Natural killer cell (primary cell): ENCODE results near the gene CDH6. TPM values are rescaled to one million over a fixed set of nuclear protein-coding genes. Genes with fewer than 3 reads are reported as not detected.

ENCODE experiments used
- ATAC-seq, 3 donors: fragments of 150-1000 bp in 2 of 3; fragments of 200-7000 bp in 1 of 3; cut with Tn5 transposase; 1 replicate in 1 of 3; 2 replicates in 2 of 3; pipeline ENCODE4 v1.10.0; 2021; ENCODE audit warnings: mild to moderate bottlenecking in 2 of 3, moderate library complexity in 2 of 3
- DNase-seq, 2 donors: peaks; one replicate each; pipeline versions ENCODE4 v3.0.0 to v3.0.0-alpha.2; 2013 to 2021; ENCODE audit warnings: mixed read lengths in 1 of 2
- H3K27ac ChIP-seq: one replicate; pipeline ENCODE4 v1.5.1; 2013; ENCODE audit warnings: mild to moderate bottlenecking, low read length
- H3K27me3 ChIP-seq: one replicate; pipeline ENCODE4 v1.6.1; 2013; ENCODE audit warnings: low read length; ENCODE audit not compliant: control insufficient read depth, insufficient read depth
- H3K36me3 ChIP-seq: one replicate; pipeline ENCODE4 v1.6.1; 2013; ENCODE audit warnings: low read length; ENCODE audit not compliant: control insufficient read depth, insufficient read depth
- H3K4me1 ChIP-seq: one replicate; pipeline ENCODE4 v1.6.1; 2013; ENCODE audit warnings: low read length; ENCODE audit not compliant: control insufficient read depth, insufficient read depth
- H3K4me3 ChIP-seq: one replicate; pipeline ENCODE4 v1.5.1; 2013; ENCODE audit warnings: low read length
- H3K9me3 ChIP-seq: one replicate; pipeline ENCODE4 v1.6.1; 2013; ENCODE audit warnings: low read length; ENCODE audit not compliant: control insufficient read depth, insufficient read depth
- H3K27ac Mint-ChIP-seq, 2 donors: one replicate each; pipeline ENCODE4 v1.8.0; 2022; ENCODE audit warnings: mild to moderate bottlenecking in 2 of 2, mixed read lengths in 2 of 2, moderate library complexity in 1 of 2
- H3K27me3 Mint-ChIP-seq, 2 donors: one replicate each; pipeline ENCODE4 v1.8.0; 2022; ENCODE audit warnings: low read depth in 2 of 2, mixed read lengths in 2 of 2
- H3K36me3 Mint-ChIP-seq: one replicate; pipeline ENCODE4 v1.8.0; 2022; ENCODE audit warnings: mixed read lengths
- H3K4me1 Mint-ChIP-seq, 2 donors: one replicate each; pipeline ENCODE4 v1.8.0; 2022; ENCODE audit warnings: mixed read lengths in 2 of 2
- H3K4me3 Mint-ChIP-seq: one replicate; pipeline ENCODE4 v1.8.0; 2022; ENCODE audit warnings: mild to moderate bottlenecking, moderate library complexity, mixed read lengths
- H3K9me3 Mint-ChIP-seq, 2 donors: one replicate each; pipeline ENCODE4 v1.8.0; 2022; ENCODE audit warnings: mixed read lengths in 2 of 2
- WGBS: methylation state at CpG from one replicate; pipeline ENCODE4 v1.1.7; 2013; ENCODE audit warnings: missing lambda C conversion rate; ENCODE audit not compliant: insufficient coverage; 5-methylcytosine and 5-hydroxymethylcytosine counted together
- intact Hi-C: fragments of 100-400 bp; cut with micrococcal nuclease; formaldehyde crosslinking; loops from one replicate; pipeline ENCODE4 v1.14.2; 2022
- total RNA-seq, 4 donors: library from RNA; stranded (reverse); fragments of 120-200 nt in 1 of 4; gene quantifications; one replicate each; pipeline versions ENCODE4 v1.2.3 to v1.2.4, GENCODE V29; 2013 to 2022
- TF ChIP-seq, protein P1 (sequence below): fragments of 200-600 bp; IDR thresholded peaks from one replicate; pipeline ENCODE4 v1.8.0; 2022; ENCODE audit warnings: antibody characterized with exemption

CDH6 gene
- total RNA-seq, 3 donors from 2014 or later (not counting 1 experiment from before 2014, with no cell fraction given): not detected

- no peak overlapping the region for H3K4me3 Mint-ChIP-seq
- H3K27ac Mint-ChIP-seq: no peak overlapping the region
- peaks cover 0 to 4% of the 10 kb centered on the region in 2 donors for H3K9me3 Mint-ChIP-seq
- 80% methylated on average over 6 of the region's 8 CpGs for WGBS
- no peak overlapping the region for H3K27ac ChIP-seq
- TF ChIP-seq, protein P1, sequence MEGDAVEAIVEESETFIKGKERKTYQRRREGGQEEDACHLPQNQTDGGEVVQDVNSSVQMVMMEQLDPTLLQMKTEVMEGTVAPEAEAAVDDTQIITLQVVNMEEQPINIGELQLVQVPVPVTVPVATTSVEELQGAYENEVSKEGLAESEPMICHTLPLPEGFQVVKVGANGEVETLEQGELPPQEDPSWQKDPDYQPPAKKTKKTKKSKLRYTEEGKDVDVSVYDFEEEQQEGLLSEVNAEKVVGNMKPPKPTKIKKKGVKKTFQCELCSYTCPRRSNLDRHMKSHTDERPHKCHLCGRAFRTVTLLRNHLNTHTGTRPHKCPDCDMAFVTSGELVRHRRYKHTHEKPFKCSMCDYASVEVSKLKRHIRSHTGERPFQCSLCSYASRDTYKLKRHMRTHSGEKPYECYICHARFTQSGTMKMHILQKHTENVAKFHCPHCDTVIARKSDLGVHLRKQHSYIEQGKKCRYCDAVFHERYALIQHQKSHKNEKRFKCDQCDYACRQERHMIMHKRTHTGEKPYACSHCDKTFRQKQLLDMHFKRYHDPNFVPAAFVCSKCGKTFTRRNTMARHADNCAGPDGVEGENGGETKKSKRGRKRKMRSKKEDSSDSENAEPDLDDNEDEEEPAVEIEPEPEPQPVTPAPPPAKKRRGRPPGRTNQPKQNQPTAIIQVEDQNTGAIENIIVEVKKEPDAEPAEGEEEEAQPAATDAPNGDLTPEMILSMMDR: no peak
- H3K4me1 ChIP-seq: no peaks in the 10 kb centered on the region
- no peak for DNase-seq
- H3K27me3 ChIP-seq: no peaks in the 10 kb centered on the region
- intact Hi-C loops: no loop called here
- H3K4me1 Mint-ChIP-seq: no peaks in the 10 kb centered on the region
- no peaks in the 10 kb centered on the region for H3K36me3 Mint-ChIP-seq
- no peaks in the 10 kb centered on the region for H3K36me3 ChIP-seq
- ATAC-seq: no peak
- no peak overlapping the region for H3K4me3 ChIP-seq
- no peaks in the 10 kb centered on the region for H3K9me3 ChIP-seq
- H3K27me3 Mint-ChIP-seq: peaks cover 0 to 3% of the 10 kb centered on the region in 2 donors
These were observed 80.3 kb downstream of the CDH6 start for GRCh38 chr5:31273631-31274378.

- H3K4me3 Mint-ChIP-seq: no peak overlapping the region
- no peaks in the 10 kb centered on the region for H3K36me3 Mint-ChIP-seq
- H3K4me1 ChIP-seq: no peaks in the 10 kb centered on the region
- no peak overlapping the region for H3K27ac Mint-ChIP-seq
- TF ChIP-seq, protein P1: no peak
- H3K4me3 ChIP-seq: no peak overlapping the region
- no peak overlapping the region for H3K27ac ChIP-seq
- intact Hi-C loops: no loop called here
- WGBS: 93% methylated on average over 4 of the region's 4 CpGs
- no peaks in the 10 kb centered on the region for H3K36me3 ChIP-seq
- DNase-seq (no peak), ATAC-seq (no peak)
- no peaks in the 10 kb centered on the region for H3K4me1 Mint-ChIP-seq
- H3K9me3 Mint-ChIP-seq: peaks cover 0 to 5% of the 10 kb centered on the region in 2 donors
- no peaks in the 10 kb centered on the region for H3K27me3 Mint-ChIP-seq
- no peaks in the 10 kb centered on the region for H3K9me3 ChIP-seq
- H3K27me3 ChIP-seq: no peaks in the 10 kb centered on the region
These were observed 86.7 kb downstream of the CDH6 start for GRCh38 chr5:31280210-31280609.

DNA sequence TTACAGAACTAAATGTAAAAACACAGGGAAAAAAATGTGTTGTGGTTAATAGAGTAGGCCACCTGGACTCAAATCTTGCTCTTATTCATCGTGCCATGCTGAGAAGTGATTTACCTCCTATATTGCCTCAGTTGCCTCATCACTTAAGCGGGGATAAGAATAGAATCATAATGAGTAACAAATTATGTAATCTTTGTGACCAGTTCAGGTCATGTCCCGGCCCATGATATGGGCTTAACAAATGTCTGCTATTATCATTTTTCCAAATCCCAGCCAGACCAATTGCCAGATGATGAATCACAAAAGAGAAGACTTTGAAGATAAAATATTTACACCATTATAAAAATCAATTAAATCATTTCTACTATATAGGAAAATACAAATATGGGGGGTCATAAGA lies 89.8 kb downstream of the CDH6 start:
- no peak for DNase-seq
- H3K9me3 Mint-ChIP-seq: peaks cover 0 to 9% of the 10 kb centered on the region in 2 donors
- H3K4me3 Mint-ChIP-seq: no peak overlapping the region
- Histone ChIP-seq H3K4me3 (no peak overlapping the region), H3K9me3 (no peaks in the 10 kb centered on the region), H3K4me1 (no peaks in the 10 kb centered on the region), H3K27me3 (no peaks in the 10 kb centered on the region), H3K36me3 (no peaks in the 10 kb centered on the region), H3K27ac (no peak overlapping the region)
- WGBS: 90% methylated on average over 2 of the region's 3 CpGs
- H3K27ac Mint-ChIP-seq: no peak overlapping the region
- no peaks in the 10 kb centered on the region for H3K4me1 Mint-ChIP-seq
- ATAC-seq: no peak
- intact Hi-C loops: no loop called here
- TF ChIP-seq, protein P1: no peak
- H3K27me3 Mint-ChIP-seq: no peaks in the 10 kb centered on the region
- H3K36me3 Mint-ChIP-seq: no peaks in the 10 kb centered on the region

DNA sequence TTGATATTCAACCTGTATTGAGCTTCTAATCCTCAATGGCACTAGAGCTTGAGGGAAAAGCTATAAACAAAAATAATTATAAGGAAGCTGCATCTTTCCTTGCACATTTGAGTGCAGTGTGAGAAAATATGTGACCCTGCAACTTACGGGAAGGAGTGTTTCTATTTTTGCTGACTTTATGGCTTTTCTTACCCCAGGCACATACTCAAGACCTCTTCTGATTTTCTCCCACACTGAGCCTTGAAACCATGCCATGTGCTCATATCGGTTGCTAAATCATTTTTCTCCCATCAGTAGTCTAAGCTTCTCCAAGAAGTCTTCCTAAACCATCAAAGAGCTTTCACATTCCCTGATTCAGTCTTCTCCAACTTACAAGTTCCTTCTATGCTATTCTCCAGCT lies 91.5 kb downstream of the CDH6 start:
- Mint-ChIP-seq H3K27me3 (no peaks in the 10 kb centered on the region), H3K36me3 (no peaks in the 10 kb centered on the region), H3K4me3 (no peak overlapping the region), H3K4me1 (no peaks in the 10 kb centered on the region), H3K27ac (no peak overlapping the region), H3K9me3 (peaks cover 0 to 9% of the 10 kb centered on the region in 2 donors)
- 93% methylated on average over 2 of the region's 2 CpGs for WGBS
- no peaks in the 10 kb centered on the region for H3K9me3 ChIP-seq
- no peaks in the 10 kb centered on the region for H3K27me3 ChIP-seq
- H3K4me1 ChIP-seq: no peaks in the 10 kb centered on the region
- no peaks in the 10 kb centered on the region for H3K36me3 ChIP-seq
- ATAC-seq (no peak), DNase-seq (no peak)
- intact Hi-C loops: no loop called here
- H3K27ac ChIP-seq: no peak overlapping the region
- H3K4me3 ChIP-seq: no peak overlapping the region
- TF ChIP-seq, protein P1: no peak
